Hepatocyte (in vitro differentiated cells): Measurements from ENCODE around the gene WNK2. TPM values are rescaled to one million over a fixed set of nuclear protein-coding genes. Genes with fewer than 3 reads are reported as not detected.

ENCODE experiments used
- DNase-seq: peaks from one replicate; pipeline ENCODE4 v3.0.0-alpha.2; 2016; ENCODE audit warnings: low spot score
- H2AFZ ChIP-seq: fragments of 200-600 bp; sonication (generic); 2 replicates; pipeline ENCODE4 v1.6.0; 2016; ENCODE audit warnings: antibody characterized with exemption, mild to moderate bottlenecking
- H3K27ac ChIP-seq: fragments of 200-600 bp; sonication (generic); 2 replicates; pipeline ENCODE4 v1.5.1; 2016; ENCODE audit warnings: mild to moderate bottlenecking
- H3K27me3 ChIP-seq: fragments of 200-600 bp; sonication (generic); 2 replicates; pipeline ENCODE4 v1.6.1; 2016
- H3K36me3 ChIP-seq: fragments of 200-600 bp; sonication (generic); replicated peaks from 2 replicates; pipeline ENCODE4 v1.5.1; 2016; ENCODE audit warnings: low read depth; ENCODE audit not compliant: insufficient read depth
- H3K4me1 ChIP-seq: fragments of 200-600 bp; sonication (generic); 2 replicates; pipeline ENCODE4 v1.5.1; 2016; ENCODE audit warnings: mild to moderate bottlenecking, moderate library complexity; ENCODE audit not compliant: insufficient read depth
- H3K4me2 ChIP-seq: fragments of 200-600 bp; sonication (generic); 2 replicates; pipeline ENCODE4 v1.6.0; 2016
- H3K4me3 ChIP-seq: fragments of 200-600 bp; sonication (generic); 2 replicates; pipeline ENCODE4 v1.5.1; 2016; ENCODE audit warnings: mild to moderate bottlenecking
- H3K79me2 ChIP-seq: fragments of 200-600 bp; sonication (generic); 2 replicates; pipeline ENCODE4 v1.6.0; 2017; ENCODE audit warnings: mild to moderate bottlenecking
- H3K9me2 ChIP-seq: fragments of 200-600 bp; sonication (generic); replicated peaks from 2 replicates; pipeline ENCODE4 v1.6.0; 2017; ENCODE audit warnings: mild to moderate bottlenecking; ENCODE audit not compliant: insufficient read depth
- H3K9me3 ChIP-seq: fragments of 200-600 bp; sonication (generic); 2 replicates; pipeline ENCODE4 v1.5.1; 2016; ENCODE audit warnings: low read depth, mild to moderate bottlenecking
- H4K20me1 ChIP-seq: fragments of 200-600 bp; sonication (generic); 2 replicates; pipeline ENCODE4 v1.6.0; 2016; ENCODE audit warnings: mild to moderate bottlenecking; ENCODE audit not compliant: insufficient read depth, poor library complexity, severe bottlenecking
- CTCF ChIP-seq: fragments of 200-600 bp; sonication (generic); IDR thresholded peaks from 2 replicates; pipeline ENCODE4 v1.5.1; 2016; ENCODE audit warnings: antibody characterized with exemption, mild to moderate bottlenecking; ENCODE audit not compliant: poor library complexity
- EZH2 ChIP-seq: fragments of 200-600 bp; sonication (generic); IDR thresholded peaks from 2 replicates; pipeline ENCODE4 v1.6.1; 2016; ENCODE audit warnings: antibody characterized with exemption, mild to moderate bottlenecking, borderline replicate concordance
- EZH2phosphoT487 ChIP-seq: fragments of 200-600 bp; sonication (generic); IDR thresholded peaks from one replicate; pipeline ENCODE4 v1.6.1; 2018; ENCODE audit warnings: antibody characterized with exemption, mild to moderate bottlenecking, low read depth, moderate library complexity; ENCODE audit not compliant: unreplicated experiment, severe bottlenecking
- WGBS: methylation state at CpG from one replicate; pipeline ENCODE4 v1.1.6; 2016; ENCODE audit warnings: low lambda C conversion rate; ENCODE audit errors: missing lambda C conversion rate; 5-methylcytosine and 5-hydroxymethylcytosine counted together
- polyA plus RNA-seq: library from polyadenylated mRNA; unstranded; fragments of >200 nt; fragmentation: Nextera tagmentation; extraction: Ambion mirVana; gene quantifications from 2 replicates; pipeline ENCODE4 v1.2.1, GENCODE V29; 2016
- total RNA-seq: library from RNA; depleted of rRNA; stranded (reverse); fragments of >200 nt; gene quantifications from 2 replicates; pipeline ENCODE4 v1.2.3, GENCODE V29; 2014

The WNK2 gene
- total and polyA plus RNA-seq, 2 experiments from 2014 or later: 8.9 to 13.5 TPM

- DNase-seq: no peak
- no peak for TF ChIP-seq EZH2
- no peak for TF ChIP-seq CTCF
- TF ChIP-seq EZH2phosphoT487: no peak
Measured at GRCh38 chr9:93316726-93317494, 133.0 kb downstream of the WNK2 start.

GRCh38 chr9:93317495-93318094 is 133.7 kb downstream of the WNK2 start:
- Histone ChIP-seq H3K27me3 (no peaks in the 10 kb centered on the region), H3K4me3 (no peak overlapping the region), H3K9me2 (no peaks in the 10 kb centered on the region), H3K9me3 (no peaks in the 10 kb centered on the region), H4K20me1 (no peaks in the 10 kb centered on the region), H2AFZ (no peak overlapping the region), H3K4me2 (no peak overlapping the region), H3K79me2 (no peaks in the 10 kb centered on the region), H3K27ac (no peak overlapping the region), H3K36me3 (no peaks in the 10 kb centered on the region), H3K4me1 (peaks cover 2% of the 10 kb centered on the region)
- WGBS: 95% methylated on average over 30 of the region's 30 CpGs
- no peak for DNase-seq
- TF ChIP-seq CTCF: no peak
- TF ChIP-seq EZH2: no peak
- TF ChIP-seq EZH2phosphoT487: no peak

More at GRCh38 chr9:93316726-93317494, 133.0 kb downstream of the WNK2 start:
- no peaks in the 10 kb centered on the region for H3K9me3 ChIP-seq
- H2AFZ ChIP-seq: no peak overlapping the region
- no peaks in the 10 kb centered on the region for H4K20me1 ChIP-seq
- no peak overlapping the region for H3K4me3 ChIP-seq
- H3K79me2 ChIP-seq: no peaks in the 10 kb centered on the region
- H3K36me3 ChIP-seq: no peaks in the 10 kb centered on the region
- no peak overlapping the region for H3K27ac ChIP-seq
- no peak overlapping the region for H3K4me2 ChIP-seq
- no peaks in the 10 kb centered on the region for H3K27me3 ChIP-seq
- H3K9me2 ChIP-seq: no peaks in the 10 kb centered on the region
- H3K4me1 ChIP-seq: peaks cover 6% of the 10 kb centered on the region
- 94% methylated on average over 12 of the region's 12 CpGs for WGBS

GRCh38 chr9:93318480-93318879 is 134.5 kb downstream of the WNK2 start:
- Histone ChIP-seq H3K36me3 (no peaks in the 10 kb centered on the region), H3K9me2 (no peaks in the 10 kb centered on the region), H3K4me1 (peaks cover 2% of the 10 kb centered on the region), H3K79me2 (no peaks in the 10 kb centered on the region), H2AFZ (no peak overlapping the region), H3K4me2 (no peak overlapping the region), H3K9me3 (no peaks in the 10 kb centered on the region), H3K4me3 (no peak overlapping the region), H4K20me1 (no peaks in the 10 kb centered on the region), H3K27me3 (no peaks in the 10 kb centered on the region), H3K27ac (no peak overlapping the region)
- TF ChIP-seq EZH2 (no peak), CTCF (no peak), EZH2phosphoT487 (no peak)
- no peak for DNase-seq
- 85% methylated on average over 9 of the region's 9 CpGs for WGBS
